Cardiac muscle cell (in vitro differentiated cells and primary cell): ENCODE data around the gene ANAPC15. TPM values are rescaled to one million over a fixed set of nuclear protein-coding genes. Genes with fewer than 3 reads are reported as not detected.
"Not testable (repeated sequence)": the region's sequence is repeated elsewhere in the genome, so short reads cannot be mapped to it uniquely, and the experiment has no call there.

Experiments used
- DNase-seq, 2 donors: peaks; one replicate each; pipeline versions ENCODE4 v3.0.0 to v3.0.0-alpha.2; 2010 to 2017; ENCODE audit warnings: low read depth in 1 of 2, low spot score in 1 of 2
- H3K27ac ChIP-seq: fragments of 200-600 bp; sonication (generic); 2 replicates; pipeline ENCODE4 v1.5.1; 2016
- H3K27me3 ChIP-seq: fragments of 200-600 bp; sonication (generic); 2 replicates; pipeline ENCODE4 v1.6.0; 2016; ENCODE audit warnings: control low read depth
- H3K36me3 ChIP-seq: fragments of 200-600 bp; sonication (generic); 2 replicates; pipeline ENCODE4 v1.5.1; 2016; ENCODE audit warnings: control low read depth
- H3K4me1 ChIP-seq: fragments of 200-600 bp; sonication (generic); 2 replicates; pipeline ENCODE4 v1.8.1; 2017; ENCODE audit warnings: low read depth, mild to moderate bottlenecking, mixed run types
- H3K4me3 ChIP-seq: fragments of 200-600 bp; sonication (generic); 2 replicates; pipeline ENCODE4 v1.5.1; 2016; ENCODE audit warnings: mild to moderate bottlenecking
- H3K9me3 ChIP-seq: fragments of 200-600 bp; sonication (generic); 2 replicates; pipeline ENCODE4 v1.5.1; 2017; ENCODE audit warnings: low read depth, mild to moderate bottlenecking, control low read depth
- CTCF ChIP-seq: IDR thresholded peaks from 2 replicates; pipeline ENCODE4 v1.5.1; 2012; ENCODE audit warnings: low read depth, mild to moderate bottlenecking, low read length
- polyA plus RNA-seq: library from polyadenylated mRNA; unstranded; fragments of >200 nt; fragmentation: Nextera tagmentation; extraction: Ambion mirVana; gene quantifications from 2 replicates; pipeline ENCODE4 v1.2.1, GENCODE V29; 2016
- total RNA-seq: library from RNA; depleted of rRNA; stranded (reverse); fragments of >200 nt; gene quantifications from 2 replicates; pipeline ENCODE4 v1.2.3, GENCODE V29; 2016

The ANAPC15 gene
- total and polyA plus RNA-seq, 2 experiments from 2014 or later, result 49.9 to 101 TPM

GRCh38 chr11:72139500-72139899 lies 27.0 kb upstream of the ANAPC15 start:
- Histone ChIP-seq H3K4me3 (no peak overlapping the region), H3K9me3 (no peaks in the 10 kb centered on the region), H3K27ac (no peak overlapping the region), H3K4me1 (no peaks in the 10 kb centered on the region), H3K36me3 (no peaks in the 10 kb centered on the region), H3K27me3 (no peaks in the 10 kb centered on the region)
- no peak for TF ChIP-seq CTCF
- no peak for DNase-seq

GRCh38 chr11:72138821-72139390 lies 26.4 kb upstream of the ANAPC15 start:
- Histone ChIP-seq H3K27ac (no peak overlapping the region), H3K27me3 (no peaks in the 10 kb centered on the region), H3K36me3 (no peaks in the 10 kb centered on the region), H3K9me3 (no peaks in the 10 kb centered on the region), H3K4me1 (no peaks in the 10 kb centered on the region), H3K4me3 (no peak overlapping the region)
- no peak for DNase-seq
- no peak for TF ChIP-seq CTCF

GRCh38 chr11:72136684-72137262 lies 24.3 kb upstream of the ANAPC15 start:
- H3K36me3 ChIP-seq, result no peaks in the 10 kb centered on the region
- H3K4me3 ChIP-seq, result no peak overlapping the region
- H3K4me1 ChIP-seq, result no peaks in the 10 kb centered on the region
- H3K9me3 ChIP-seq, result no peaks in the 10 kb centered on the region
- DNase-seq, result no peak
- H3K27ac ChIP-seq, result no peak overlapping the region
- H3K27me3 ChIP-seq, result peaks cover 10% of the 10 kb centered on the region
- TF ChIP-seq CTCF, result no peak

GRCh38 chr11:72135891-72136683 lies 23.6 kb upstream of the ANAPC15 start:
- no peaks in the 10 kb centered on the region for H3K36me3 ChIP-seq
- DNase-seq, result no peak
- peaks cover 16% of the 10 kb centered on the region for H3K27me3 ChIP-seq
- no peak for TF ChIP-seq CTCF
- H3K4me3 ChIP-seq, result no peak overlapping the region
- no peaks in the 10 kb centered on the region for H3K4me1 ChIP-seq
- H3K9me3 ChIP-seq, result no peaks in the 10 kb centered on the region
- no peak overlapping the region for H3K27ac ChIP-seq

GRCh38 chr11:72135473-72135872 lies 23.0 kb upstream of the ANAPC15 start, which contains the start of gene FOLR3:
Gene FOLR3, plus strand, starts transcription at chr11:72135725. Its CDS starts 228 bp downstream, at chr11:72135953.
- not testable (repeated sequence) for H3K4me3 ChIP-seq, H3K36me3 ChIP-seq, H3K4me1 ChIP-seq, DNase-seq, H3K27ac ChIP-seq, H3K9me3 ChIP-seq
- peaks cover 16% of the 10 kb centered on the region for H3K27me3 ChIP-seq

- DNase-seq, result no peak
- no peak overlapping the region for H3K27ac ChIP-seq
- TF ChIP-seq CTCF, result no peak
- no peaks in the 10 kb centered on the region for H3K9me3 ChIP-seq
- H3K4me1 ChIP-seq, result no peaks in the 10 kb centered on the region
- peaks cover 16% of the 10 kb centered on the region for H3K27me3 ChIP-seq
- H3K36me3 ChIP-seq, result no peaks in the 10 kb centered on the region
- H3K4me3 ChIP-seq, result no peak overlapping the region
These were observed 20.2 kb upstream of the ANAPC15 start for GRCh38 chr11:72132646-72133045.
